Left colon (tissue), 2 donors: ENCODE measurements around the gene PROX1. TPM values are rescaled to one million over a fixed set of nuclear protein-coding genes. Genes with fewer than 3 reads are reported as not detected.
"Not testable (repeated sequence)": the region's sequence is repeated elsewhere in the genome, so short reads cannot be mapped to it uniquely, and the experiment has no call there.

ENCODE experiments used
- ATAC-seq: fragments of 200-7000 bp; cut with Tn5 transposase; one replicate; pipeline ENCODE4 v1.9.1; 2020; ENCODE audit warnings: mild to moderate bottlenecking, moderate library complexity
- DNase-seq, 2 donors: peaks; one replicate each; pipeline ENCODE4 v3.0.0-alpha.2; 2020
- intact Hi-C, 2 donors: fragments of 100-400 bp; cut with DNase I in 1 of 2; cut with micrococcal nuclease in 1 of 2; formaldehyde crosslinking; loops; one replicate each; pipeline versions ENCODE4 v1.11.2 to v1.14.0; 2022; cut with DNase I, micrococcal nuclease
- total RNA-seq, 2 donors: library from RNA; stranded (reverse); fragmentation: NEBNext Ultra II Directional; extraction: Animal tissue kit (Norgen Biotek cat#: 25700); gene quantifications; one replicate each; pipeline ENCODE4 v1.2.1, GENCODE V29; 2021
- donor health status: DM: no; HTN: no; CAD: no.
- donor health status: DM: yes; HTN: yes; CAD: no.

PROX1 gene
- total RNA-seq, 2 donors from 2014 or later = 15.4 to 18.5 TPM

DNA sequence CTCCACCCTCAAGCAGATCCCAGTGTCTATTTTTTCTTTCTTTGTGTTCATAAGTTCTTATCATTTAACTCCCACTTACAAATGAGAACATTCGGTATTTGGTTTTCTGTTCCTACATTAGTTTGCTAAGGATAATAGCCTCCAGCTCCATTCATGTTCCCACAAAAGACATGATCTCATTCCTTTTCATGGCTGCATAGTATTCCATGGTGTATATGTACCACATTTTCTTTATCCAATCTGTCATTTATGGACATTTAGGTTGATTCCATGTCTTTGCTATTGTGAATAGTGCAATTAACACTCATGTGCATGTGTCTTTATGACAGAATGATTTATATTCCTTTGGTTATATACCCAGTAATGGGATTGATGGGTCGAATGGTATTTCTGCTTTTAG lies 101.2 kb downstream of the PROX1 start:
- ATAC-seq, intact Hi-C loops, DNase-seq: not testable (repeated sequence)
